ENCODE measurements around the gene NDST4. TPM values are rescaled to one million over a fixed set of nuclear protein-coding genes. Genes with fewer than 3 reads are reported as not detected.

Gene NDST4
- total RNA-seq, 1 experiment from 2014 or later, result 0.13 TPM

GRCh38 chr4:114999880-115000279 lies 113.5 kb downstream of the NDST4 start:
- in situ Hi-C loops (cut with HindIII; ENCODE audit: low pct_unique_long_range_greater_than_20kb, low sequenced_read_pairs), result no loop called here
- no TSS peak for BruUV-seq (replicated peaks)
- CTCF ChIA-PET, result no interaction called here

GRCh38 chr4:114998316-114998715 lies 115.1 kb downstream of the NDST4 start:
- Histone ChIP-seq H3K9me3 (ENCODE audit: control insufficient read depth, insufficient read depth, low read depth, low read length) (no peaks in the 10 kb centered on the region), H3K4me3 (ENCODE audit: low read depth in 2 of 2, low read length in 2 of 2) (no peak overlapping the region), H3K36me3 (ENCODE audit: control insufficient read depth, insufficient read depth, low read length) (no peaks in the 10 kb centered on the region), H3K4me1 (ENCODE audit: control insufficient read depth, insufficient read depth, low read length) (no peaks in the 10 kb centered on the region), H3K27me3 (ENCODE audit: control insufficient read depth, insufficient read depth, low read length) (no peaks in the 10 kb centered on the region), H3K27ac (ENCODE audit: low read length) (no peak overlapping the region)
- ChIA-PET POLR2A (no interaction called here), CTCF (no interaction called here)
- in situ Hi-C loops (cut with HindIII; ENCODE audit: low pct_unique_long_range_greater_than_20kb, low sequenced_read_pairs) (no loop called here), intact Hi-C loops (cut with micrococcal nuclease; ENCODE audit: unreplicated experiment) (no loop called here)
- DNase-seq (ENCODE audit: low read depth, low spot score) (no peak), ATAC-seq (no peak)
- no TSS peak for BruUV-seq (replicated peaks)
- TF ChIP-seq TCF7L2 (IDR thresholded peaks at IDR 0.05; ENCODE audit: low read depth, low read length) (no peak), CTCF (IDR thresholded peaks at IDR 0.05) (no peak), REST (IDR thresholded peaks at IDR 0.05; ENCODE audit: insufficient read depth in 1 of 2, low read depth in 2 of 2, low read length in 1 of 2) (no peak), SIN3A (IDR thresholded peaks at IDR 0.05; ENCODE audit: borderline replicate concordance, insufficient read depth, low read depth, low read length) (no peak), POLR2AphosphoS5 (IDR thresholded peaks at IDR 0.05; ENCODE audit: low read depth, low read length) (no peak)

More at GRCh38 chr4:114999880-115000279, 113.5 kb downstream of the NDST4 start:
- POLR2A ChIA-PET, result no interaction called here
- Histone ChIP-seq H3K36me3 (ENCODE audit: control insufficient read depth, insufficient read depth, low read length) (no peaks in the 10 kb centered on the region), H3K4me3 (ENCODE audit: low read depth in 2 of 2, low read length in 2 of 2) (no peak overlapping the region), H3K4me1 (ENCODE audit: control insufficient read depth, insufficient read depth, low read length) (no peaks in the 10 kb centered on the region), H3K27me3 (ENCODE audit: control insufficient read depth, insufficient read depth, low read length) (no peaks in the 10 kb centered on the region), H3K27ac (ENCODE audit: low read length) (no peak overlapping the region), H3K9me3 (ENCODE audit: control insufficient read depth, insufficient read depth, low read depth, low read length) (no peaks in the 10 kb centered on the region)
- ATAC-seq, result no peak
- no peak for DNase-seq (ENCODE audit: low read depth, low spot score)
- TF ChIP-seq REST (IDR thresholded peaks at IDR 0.05; ENCODE audit: insufficient read depth in 1 of 2, low read depth in 2 of 2, low read length in 1 of 2) (no peak), CTCF (IDR thresholded peaks at IDR 0.05) (no peak), TCF7L2 (IDR thresholded peaks at IDR 0.05; ENCODE audit: low read depth, low read length) (no peak), SIN3A (IDR thresholded peaks at IDR 0.05; ENCODE audit: borderline replicate concordance, insufficient read depth, low read depth, low read length) (no peak), POLR2AphosphoS5 (IDR thresholded peaks at IDR 0.05; ENCODE audit: low read depth, low read length) (no peak)
- intact Hi-C loops (cut with micrococcal nuclease; ENCODE audit: unreplicated experiment), result no loop called here
